ENCODE results near the gene GGT5.

The GGT5 gene

DNA sequence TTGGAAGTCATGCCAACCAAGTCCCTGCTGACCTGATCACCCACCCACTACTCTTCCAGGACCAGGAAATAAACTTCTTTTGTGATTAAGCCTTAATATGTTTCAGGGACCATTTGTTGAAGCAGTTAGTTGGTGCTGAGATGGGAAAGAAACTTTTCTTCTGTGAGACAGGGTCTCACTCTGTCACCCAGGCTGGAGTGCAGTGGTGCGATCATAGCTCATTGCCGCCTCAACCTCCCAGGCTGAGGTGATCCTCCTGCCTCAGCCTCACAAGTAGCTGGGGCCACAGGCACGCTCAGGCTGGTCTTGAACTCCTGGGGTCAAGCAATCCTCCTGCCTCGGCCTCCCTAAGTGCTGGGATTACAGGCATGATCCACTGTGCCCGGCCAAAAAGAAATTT, 53.0 kb downstream of the GGT5 start:
- TF ChIP-seq, protein P1, sequence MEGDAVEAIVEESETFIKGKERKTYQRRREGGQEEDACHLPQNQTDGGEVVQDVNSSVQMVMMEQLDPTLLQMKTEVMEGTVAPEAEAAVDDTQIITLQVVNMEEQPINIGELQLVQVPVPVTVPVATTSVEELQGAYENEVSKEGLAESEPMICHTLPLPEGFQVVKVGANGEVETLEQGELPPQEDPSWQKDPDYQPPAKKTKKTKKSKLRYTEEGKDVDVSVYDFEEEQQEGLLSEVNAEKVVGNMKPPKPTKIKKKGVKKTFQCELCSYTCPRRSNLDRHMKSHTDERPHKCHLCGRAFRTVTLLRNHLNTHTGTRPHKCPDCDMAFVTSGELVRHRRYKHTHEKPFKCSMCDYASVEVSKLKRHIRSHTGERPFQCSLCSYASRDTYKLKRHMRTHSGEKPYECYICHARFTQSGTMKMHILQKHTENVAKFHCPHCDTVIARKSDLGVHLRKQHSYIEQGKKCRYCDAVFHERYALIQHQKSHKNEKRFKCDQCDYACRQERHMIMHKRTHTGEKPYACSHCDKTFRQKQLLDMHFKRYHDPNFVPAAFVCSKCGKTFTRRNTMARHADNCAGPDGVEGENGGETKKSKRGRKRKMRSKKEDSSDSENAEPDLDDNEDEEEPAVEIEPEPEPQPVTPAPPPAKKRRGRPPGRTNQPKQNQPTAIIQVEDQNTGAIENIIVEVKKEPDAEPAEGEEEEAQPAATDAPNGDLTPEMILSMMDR (IDR thresholded peaks at IDR 0.05; ENCODE audit: extremely low read depth, missing control alignments), result no peak
- no peak for DNase-seq (ENCODE audit: low spot score)

DNA sequence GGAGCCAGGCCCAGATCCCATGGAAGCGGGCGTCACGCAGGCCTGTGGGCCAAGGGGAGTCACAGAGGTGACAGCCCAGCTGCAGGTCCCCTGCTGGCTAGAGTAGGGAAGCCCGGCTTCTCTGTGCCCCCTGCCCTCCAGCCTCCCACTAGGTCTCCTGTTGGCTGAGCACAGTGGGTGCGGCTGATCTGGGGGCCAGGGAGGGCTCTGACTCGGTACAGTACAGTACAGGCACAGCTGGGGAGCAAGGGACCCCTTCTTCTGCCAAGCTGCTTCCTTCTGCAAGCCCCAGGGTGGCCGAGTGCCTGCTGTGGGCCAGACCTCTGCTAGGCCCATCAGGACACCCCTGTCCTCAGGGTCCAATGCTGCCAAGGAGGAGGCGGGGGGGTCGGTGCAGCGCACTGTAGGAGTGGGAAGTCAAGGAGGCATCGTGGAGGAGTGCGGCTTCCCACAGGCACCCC, 53.5 kb downstream of the GGT5 start:
- no peak for DNase-seq (ENCODE audit: low spot score)
- TF ChIP-seq, protein P1 (IDR thresholded peaks at IDR 0.05; ENCODE audit: extremely low read depth, missing control alignments), result no peak

DNA sequence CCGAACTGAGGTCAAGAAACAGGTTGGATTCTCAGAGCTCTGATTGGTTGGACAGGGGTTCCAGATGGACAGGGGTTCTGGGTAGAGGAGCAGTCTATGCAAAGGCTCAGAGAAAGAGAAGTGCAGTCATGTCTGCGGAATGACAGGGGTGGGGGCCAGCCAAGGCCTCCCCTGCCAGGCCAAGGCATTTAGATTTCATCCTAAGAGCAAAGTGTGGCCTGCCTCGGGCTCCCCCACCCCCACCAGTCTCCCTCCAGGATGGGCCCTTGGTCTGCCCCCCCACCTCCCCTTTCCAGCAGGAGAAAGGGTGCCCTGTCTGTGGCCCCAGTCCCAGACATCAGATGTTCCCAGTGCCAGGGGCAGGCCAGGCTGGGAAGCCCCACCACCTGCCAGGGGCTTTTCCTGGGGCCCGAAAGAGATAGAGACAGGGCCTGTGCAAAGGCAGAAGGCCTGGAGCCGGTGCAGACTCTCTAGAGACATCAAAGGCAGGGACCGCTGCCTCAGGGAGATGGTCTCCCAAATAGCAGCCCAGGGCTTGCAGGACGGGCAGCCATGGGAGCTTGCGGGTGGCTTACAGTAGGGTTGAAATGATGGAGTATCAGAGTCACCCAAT, 54.2 kb downstream of the GGT5 start:
- no peak for DNase-seq (ENCODE audit: low spot score)
- TF ChIP-seq, protein P1 (IDR thresholded peaks at IDR 0.05; ENCODE audit: extremely low read depth, missing control alignments), result no peak

DNA sequence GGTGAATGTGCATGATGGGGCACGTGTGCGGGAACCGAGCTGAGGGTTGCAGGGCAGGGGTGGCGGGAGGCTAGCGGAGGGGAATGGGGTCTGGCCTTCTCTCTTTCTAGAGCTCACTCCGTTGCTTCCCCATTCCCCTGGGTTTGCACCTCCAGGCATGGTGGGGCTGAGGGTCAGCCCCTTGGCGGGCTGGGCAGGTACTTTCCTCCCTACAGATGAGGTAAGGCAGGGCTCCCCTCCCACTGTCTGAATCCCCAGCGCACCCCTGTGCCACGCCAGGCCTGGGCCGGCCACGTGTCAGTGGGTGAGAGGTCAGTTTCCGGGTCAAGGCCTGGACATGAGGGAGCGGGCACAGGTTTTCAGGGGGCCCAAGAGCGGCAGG, 54.7 kb downstream of the GGT5 start:
- TF ChIP-seq, protein P1 (IDR thresholded peaks at IDR 0.05; ENCODE audit: extremely low read depth, missing control alignments), result no peak
- no peak for DNase-seq (ENCODE audit: low spot score)

DNA sequence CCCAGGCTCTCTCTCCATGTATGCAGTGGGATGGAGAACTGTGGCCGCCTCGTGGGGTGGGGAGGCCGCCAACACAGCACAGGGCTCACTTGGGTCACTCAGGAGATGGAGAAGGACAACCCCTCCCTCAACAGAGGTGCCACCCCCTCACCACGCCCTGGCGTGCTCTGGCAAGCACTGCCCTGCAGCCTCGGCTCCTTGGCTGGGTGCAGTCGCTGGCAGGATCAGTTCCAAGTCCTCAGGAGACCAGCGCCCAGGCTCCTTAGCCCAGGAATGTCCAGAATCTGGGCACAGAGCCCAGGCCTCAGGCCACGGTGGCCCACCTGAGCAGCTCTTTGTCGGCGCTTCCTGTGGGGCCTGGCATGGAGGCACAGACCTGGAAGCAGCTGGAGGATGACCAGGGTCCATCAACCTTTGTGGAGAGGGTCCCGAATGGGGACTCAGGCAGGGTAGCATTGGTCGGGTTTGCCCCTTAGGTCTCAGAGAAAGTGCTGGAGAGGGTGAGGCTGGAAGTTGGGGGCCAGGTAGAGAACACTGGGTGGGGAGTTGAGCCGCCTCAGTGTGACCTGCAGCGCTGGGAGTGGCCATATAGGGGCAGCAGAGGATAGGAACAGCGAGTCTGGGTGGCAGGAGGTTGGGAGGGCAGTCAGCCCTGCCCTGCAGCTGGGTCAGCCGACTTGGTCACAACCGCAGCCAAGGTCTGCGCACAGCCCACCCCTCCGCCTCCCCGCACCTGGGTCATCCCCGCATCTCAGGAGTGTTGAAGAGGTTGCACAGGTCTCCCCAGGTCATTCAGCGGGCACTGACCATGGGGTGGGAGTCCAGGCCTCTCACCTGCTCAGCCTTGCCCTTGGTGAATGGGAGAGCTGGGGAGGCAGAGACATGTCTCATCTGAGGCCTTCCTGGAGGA, 55.4 kb downstream of the GGT5 start:
- peak; percentile 86 for DNase-seq (ENCODE audit: low spot score)
- TF ChIP-seq, protein P1 (IDR thresholded peaks at IDR 0.05; ENCODE audit: extremely low read depth, missing control alignments), result peak; percentile 61

DNA sequence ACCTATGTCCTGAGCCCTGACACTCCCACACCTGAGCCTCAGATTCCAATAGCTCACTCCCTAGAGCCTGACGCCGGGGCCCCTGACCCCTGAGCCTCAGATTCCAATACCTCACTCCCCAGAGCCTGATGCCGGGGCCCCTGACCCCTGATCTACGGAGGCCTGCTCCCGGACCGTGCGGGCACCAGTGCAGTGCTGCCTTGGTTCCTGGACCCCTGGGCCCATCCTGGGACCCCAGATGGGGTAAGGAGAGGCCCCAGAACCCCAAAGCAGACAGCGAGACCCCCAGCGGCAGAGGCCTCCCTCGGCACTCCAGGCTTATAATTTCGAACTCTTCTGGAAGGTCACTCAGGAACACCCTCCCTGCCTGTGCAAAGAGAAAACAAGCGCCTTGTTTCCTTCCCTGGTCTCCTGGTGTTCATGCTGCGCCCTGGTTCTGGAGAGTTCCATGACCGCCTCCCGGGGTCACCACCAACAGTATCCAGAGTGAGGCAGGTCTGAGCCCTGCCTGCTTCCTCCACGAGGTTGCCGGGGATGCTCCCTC, 56.1 kb downstream of the GGT5 start:
- TF ChIP-seq, protein P1 (IDR thresholded peaks at IDR 0.05; ENCODE audit: extremely low read depth, missing control alignments), result no peak
- DNase-seq (ENCODE audit: low spot score), result no peak
